LHCN-M2 (cell line): ENCODE data around the gene PANK4. TPM values are rescaled to one million over a fixed set of nuclear protein-coding genes. Genes with fewer than 3 reads are reported as not detected.
"Not testable (repeated sequence)": the region's sequence is repeated elsewhere in the genome, so short reads cannot be mapped to it uniquely, and the experiment has no call there.

Experiments used
- DNase-seq: peaks from one replicate; pipeline ENCODE4 v3.0.0-alpha.2; 2012; ENCODE audit warnings: low read depth
- total RNA-seq: library from RNA; depleted of rRNA; stranded (reverse); fragments of >200 nt; gene quantifications from 2 replicates; pipeline ENCODE4 v1.2.3, GENCODE V29; 2014; rRNA removed

Gene PANK4
- total RNA-seq, 1 experiment from 2014 or later = 30.0 TPM

- DNase-seq = no peak
These were observed 65.2 kb downstream of the PANK4 start for GRCh38 chr1:2460996-2461751.

- DNase-seq = no peak
These were observed 66.2 kb downstream of the PANK4 start for GRCh38 chr1:2460203-2460602.

DNA sequence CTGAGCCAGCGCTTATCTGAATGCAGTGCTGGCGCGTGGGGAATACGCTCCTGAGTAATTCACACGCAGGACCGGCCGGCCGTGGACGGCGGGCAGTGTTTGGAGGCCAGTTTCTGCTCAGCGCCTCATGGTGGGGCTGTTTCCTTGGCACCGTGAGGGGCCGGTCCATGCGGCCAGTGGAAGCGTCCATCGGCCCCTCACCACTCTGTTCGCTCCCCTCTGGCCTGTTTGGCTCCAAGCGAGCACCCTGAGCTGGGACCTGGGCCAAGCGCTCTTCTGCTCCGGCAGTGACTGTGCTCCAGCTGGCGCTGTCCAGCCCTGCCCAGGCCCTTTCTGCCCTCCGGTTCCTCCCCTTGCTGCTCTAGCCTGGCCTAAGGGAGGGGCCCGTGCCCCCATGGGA, 66.6 kb downstream of the PANK4 start:
- DNase-seq = peak; percentile 31

- not testable (repeated sequence) for DNase-seq
These were observed 67.2 kb downstream of the PANK4 start for GRCh38 chr1:2459102-2459753.

- DNase-seq = no peak
These were observed 67.7 kb downstream of the PANK4 start for GRCh38 chr1:2458687-2459086.

Other genes starting within 250 kb of the PANK4 start
- gene MORN1, start 135.0 kb downstream of the PANK4 start, total RNA-seq = 4.9 and 7.5 TPM in 2 replicates
- 97.2 and 104 TPM in 2 replicates for gene RER1, start 134.8 kb downstream of the PANK4 start, total RNA-seq
- 47.9 and 51.6 TPM in 2 replicates for gene PEX10, start 114.0 kb downstream of the PANK4 start, total RNA-seq
- 0.06 TPM in 1 of 2 replicates, not detected in the other for gene PLCH2, start 50.3 kb downstream of the PANK4 start, total RNA-seq
- not detected in 2 replicates for gene HES5, start 3.7 kb upstream of the PANK4 start, total RNA-seq
- 13.1 TPM in 2 replicates for gene TNFRSF14, start 29.8 kb upstream of the PANK4 start, total RNA-seq
- gene PRXL2B, start 60.2 kb upstream of the PANK4 start, total RNA-seq = 39.6 and 40.7 TPM in 2 replicates
- gene MMEL1, start 106.4 kb upstream of the PANK4 start, total RNA-seq = not detected in 2 replicates